ENCODE measurements around the gene SIK3. TPM values are rescaled to one million over a fixed set of nuclear protein-coding genes. Genes with fewer than 3 reads are reported as not detected.

SIK3 gene
- total RNA-seq, 1 experiment from 2014 or later: 11.0 TPM

GRCh38 chr11:116794851-116795250 lies 303.4 kb downstream of the SIK3 start:
- no peak for DNase-seq (ENCODE audit: low read depth)

GRCh38 chr11:116793772-116794097 lies 304.5 kb downstream of the SIK3 start:
- DNase-seq (ENCODE audit: low read depth): peak; percentile 25

Other genes starting within 250 kb of the SIK3 start
- 104 and 152 TPM in 2 replicates for gene PAFAH1B2, start 45.9 kb upstream of the SIK3 start, total RNA-seq (2014; rRNA removed; shearing (Covaris generic))
- gene SIDT2, start 80.3 kb upstream of the SIK3 start, total RNA-seq (2014; rRNA removed; shearing (Covaris generic)): 13.6 and 20.1 TPM in 2 replicates
- 335 and 409 TPM in 2 replicates for gene TAGLN, start 100.9 kb upstream of the SIK3 start, total RNA-seq (2014; rRNA removed; shearing (Covaris generic))
- gene PCSK7, start 133.6 kb upstream of the SIK3 start, total RNA-seq (2014; rRNA removed; shearing (Covaris generic)): 32.0 and 33.6 TPM in 2 replicates
- 7.8 and 7.9 TPM in 2 replicates for gene RNF214, start 134.2 kb upstream of the SIK3 start, total RNA-seq (2014; rRNA removed; shearing (Covaris generic))
- 0.39 and 2.3 TPM in 2 replicates for gene BACE1-AS, start 192.9 kb upstream of the SIK3 start, total RNA-seq (2014; rRNA removed; shearing (Covaris generic))
- gene BACE1, start 217.8 kb upstream of the SIK3 start, total RNA-seq (2014; rRNA removed; shearing (Covaris generic)): 40.9 and 43.3 TPM in 2 replicates
- gene CEP164, start 229.4 kb upstream of the SIK3 start, total RNA-seq (2014; rRNA removed; shearing (Covaris generic)): 8.4 and 20.6 TPM in 2 replicates